Activated CD8-positive, alpha-beta memory T cell treated with anti-CD3 and anti-CD28 coated beads, Interleukin-2, amount 50 U/mL, for 4 hours (primary cell): ENCODE measurements around the gene BCAS3.
"Not testable (repeated sequence)": the region's sequence is repeated elsewhere in the genome, so short reads cannot be mapped to it uniquely, and the experiment has no call there.

Experiments
- DNase-seq: peaks from one replicate; pipeline ENCODE4 v3.0.0-alpha.2; 2020

The BCAS3 gene

GRCh38 chr17:60677308-60678117 is at the start of gene BCAS3:
BCAS3 (plus strand) TSS chr17:60677851.
- peak; percentile 93 for DNase-seq

DNA sequence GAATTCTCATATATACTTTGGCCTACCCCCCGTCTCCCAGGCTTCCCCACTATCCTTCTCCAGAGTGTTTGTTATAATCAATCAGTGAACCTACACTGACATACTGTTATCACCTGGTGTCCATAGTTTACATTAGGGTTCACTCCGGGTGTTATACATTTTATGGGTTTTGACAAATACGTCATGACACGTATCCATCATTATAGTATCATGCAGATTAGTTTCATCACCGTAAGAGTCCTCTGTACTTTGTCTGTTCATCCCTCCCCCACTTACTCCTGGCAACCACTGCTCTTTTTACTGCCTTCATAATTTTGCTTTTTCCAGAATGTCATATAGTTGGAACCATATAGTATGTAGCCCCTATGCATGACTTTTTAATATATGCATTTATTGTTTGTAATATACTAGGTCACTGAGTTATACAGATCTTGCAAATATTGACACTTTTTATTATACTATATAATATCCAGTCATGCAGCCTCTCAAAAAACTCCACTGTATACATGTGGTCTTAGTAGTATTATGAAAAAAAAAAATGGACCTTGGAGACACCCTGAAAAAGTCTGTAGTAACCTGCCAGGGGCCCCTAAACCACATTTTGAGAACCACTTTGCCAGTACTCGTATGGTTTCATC is 49.3 kb upstream of the BCAS3 start:
- no peak for DNase-seq

- DNase-seq, result no peak
Observed at GRCh38 chr17:60629120-60629519, 48.5 kb upstream of the BCAS3 start.

GRCh38 chr17:60630352-60630751 is 47.3 kb upstream of the BCAS3 start:
- DNase-seq, result no peak

- DNase-seq, result no peak
Observed at GRCh38 chr17:60631119-60631518, 46.5 kb upstream of the BCAS3 start.

- DNase-seq, result no peak
Observed at GRCh38 chr17:60637683-60638082, 40.0 kb upstream of the BCAS3 start.

GRCh38 chr17:60639019-60639330 is 38.7 kb upstream of the BCAS3 start:
- DNase-seq, result no peak

DNA sequence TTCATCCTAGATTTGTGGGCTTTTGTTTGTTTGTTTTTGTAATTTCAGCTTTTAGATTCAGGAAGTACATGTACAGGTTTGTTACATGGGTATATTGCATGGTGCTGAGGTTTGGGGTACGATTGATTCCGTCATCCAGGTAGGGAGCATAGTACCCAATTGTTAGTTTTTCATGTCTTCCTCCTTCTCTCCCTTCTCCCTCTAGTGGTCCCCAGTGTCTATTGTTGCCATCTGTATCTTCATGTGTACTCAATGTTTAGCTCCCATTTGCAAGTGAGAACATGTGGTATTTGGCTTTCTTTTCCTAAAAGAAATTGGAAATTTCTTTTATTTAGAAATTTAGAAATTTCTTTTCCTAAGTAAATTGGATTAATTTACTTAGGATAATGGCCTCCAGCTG is 37.1 kb upstream of the BCAS3 start:
- no peak for DNase-seq

DNA sequence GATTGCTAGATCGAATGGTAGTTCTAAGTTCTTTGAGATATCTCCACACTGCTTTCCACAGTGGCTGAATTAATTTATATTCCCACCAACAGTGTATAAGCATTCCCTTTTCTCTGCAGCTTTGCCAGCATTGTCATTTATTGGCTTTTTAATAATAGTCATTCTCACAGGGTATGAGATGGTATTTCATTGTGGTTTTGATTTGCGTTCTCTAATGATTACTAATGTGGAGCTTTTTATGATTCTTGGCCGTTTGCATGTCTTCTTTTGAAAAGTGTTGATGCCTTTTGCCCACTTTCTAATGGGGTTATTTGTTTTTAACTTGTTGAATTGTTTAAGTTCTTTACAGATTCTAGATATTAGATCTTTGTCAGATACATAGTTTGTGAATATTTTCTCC is 36.5 kb upstream of the BCAS3 start:
- DNase-seq, result no peak

- no peak for DNase-seq
Observed at GRCh38 chr17:60641810-60642220, 35.8 kb upstream of the BCAS3 start.

DNA sequence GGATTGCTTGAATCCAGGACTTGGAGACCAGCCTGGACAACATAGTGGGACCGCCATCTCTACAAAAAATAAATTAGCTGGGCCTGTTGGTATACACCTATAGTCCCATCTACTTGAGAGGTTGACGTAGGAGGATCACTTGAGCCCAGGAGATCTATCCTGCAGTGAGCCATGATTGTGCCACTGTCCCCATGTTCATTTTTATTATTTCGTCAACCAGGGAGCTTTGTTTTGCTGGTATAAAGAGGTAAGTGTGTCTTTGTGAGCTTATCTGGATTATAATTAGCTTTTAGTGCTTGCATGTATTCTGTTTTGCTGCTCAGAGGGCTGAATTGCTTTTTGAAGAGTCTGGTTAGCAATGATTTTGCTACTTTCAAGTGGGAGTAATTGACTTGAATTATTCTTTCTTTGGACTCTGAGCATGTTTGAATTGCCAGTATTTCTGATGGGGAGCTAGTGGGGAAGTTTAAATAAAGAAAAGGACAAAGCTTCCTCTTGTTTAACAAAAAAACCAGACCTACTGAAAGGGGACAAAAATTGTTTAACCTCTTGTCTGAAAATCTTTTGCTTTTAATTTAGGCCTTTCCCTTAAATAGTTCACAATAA is 31.6 kb upstream of the BCAS3 start:
- no peak for DNase-seq

DNA sequence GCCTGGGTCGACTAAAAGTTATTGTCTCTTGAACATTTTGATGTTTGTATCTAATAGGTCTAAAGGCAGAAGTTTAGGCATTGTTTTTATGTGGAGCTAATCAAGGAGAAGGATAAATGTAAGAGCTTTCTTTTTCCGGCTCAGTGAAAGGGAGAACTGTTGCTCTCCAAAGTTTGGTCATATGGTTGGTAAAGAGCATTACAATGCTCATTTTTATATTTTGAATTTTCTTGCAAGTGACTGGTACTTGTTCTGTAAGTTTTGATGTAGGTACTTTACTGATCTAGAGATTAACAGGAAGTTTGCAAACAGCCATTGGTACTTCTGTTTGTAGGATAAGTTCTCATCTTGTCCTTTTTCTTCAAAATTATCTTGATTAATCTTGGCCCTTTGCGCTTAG is 30.9 kb upstream of the BCAS3 start:
- no peak for DNase-seq

DNA sequence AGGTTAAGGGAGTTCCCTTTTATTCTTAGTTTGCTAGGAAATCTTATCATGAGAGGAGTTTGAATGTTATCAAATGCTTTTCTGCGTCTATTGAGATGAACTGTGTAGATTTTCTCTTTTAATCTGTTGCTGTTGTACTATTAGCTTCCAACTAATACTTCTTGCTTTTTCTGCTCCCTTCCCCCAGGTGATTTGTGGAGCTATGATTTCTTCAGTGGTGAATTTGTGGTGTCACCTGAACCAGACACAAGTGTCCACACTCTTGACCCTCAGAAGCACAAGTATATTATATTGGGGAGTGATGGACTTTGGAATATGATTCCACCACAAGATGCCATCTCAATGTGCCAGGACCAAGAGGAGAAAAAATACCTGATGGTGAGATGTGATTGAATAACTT is 29.9 kb upstream of the BCAS3 start:
- no peak for DNase-seq

DNA sequence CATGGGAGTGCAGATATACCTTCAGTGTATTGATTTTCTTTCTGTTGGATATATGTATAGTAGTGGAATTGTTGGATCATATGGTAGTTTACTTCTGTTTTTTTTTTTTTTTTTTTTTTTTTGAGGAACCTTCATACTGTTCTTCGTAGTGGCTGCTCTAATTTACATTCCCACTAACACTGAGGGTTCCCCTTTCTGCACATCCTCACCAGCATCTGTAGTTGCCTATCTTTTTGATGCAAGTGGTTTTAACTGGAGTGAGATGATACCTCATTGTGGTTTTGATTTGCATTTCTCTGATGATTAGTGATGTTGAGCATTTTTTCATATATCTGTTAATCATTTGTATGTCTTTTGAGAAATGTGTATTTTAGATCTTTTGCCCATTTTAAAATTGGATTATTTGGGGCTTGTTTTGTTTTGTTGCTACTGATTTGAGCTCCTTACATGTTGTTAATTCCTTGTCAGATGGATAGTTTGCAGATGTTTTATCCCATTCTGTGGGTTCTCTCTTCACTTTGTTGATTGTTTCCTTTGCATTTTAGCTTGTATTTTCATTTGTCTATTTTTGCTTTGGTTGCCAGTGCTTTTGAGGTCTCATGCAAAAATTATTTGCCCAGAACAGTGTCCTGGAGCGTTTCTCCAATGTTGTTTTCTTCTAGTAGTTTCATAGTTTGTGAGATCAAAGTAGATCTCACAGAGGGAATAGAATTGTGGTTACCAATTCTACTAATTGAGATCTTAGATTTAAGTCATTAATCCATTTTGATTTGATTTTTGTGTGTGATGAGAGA is 25.0 kb upstream of the BCAS3 start:
- no peak for DNase-seq

- DNase-seq, result no peak
Observed at GRCh38 chr17:60653569-60653968, 24.1 kb upstream of the BCAS3 start.

GRCh38 chr17:60656499-60656898 is 21.2 kb upstream of the BCAS3 start:
- no peak for DNase-seq

DNA sequence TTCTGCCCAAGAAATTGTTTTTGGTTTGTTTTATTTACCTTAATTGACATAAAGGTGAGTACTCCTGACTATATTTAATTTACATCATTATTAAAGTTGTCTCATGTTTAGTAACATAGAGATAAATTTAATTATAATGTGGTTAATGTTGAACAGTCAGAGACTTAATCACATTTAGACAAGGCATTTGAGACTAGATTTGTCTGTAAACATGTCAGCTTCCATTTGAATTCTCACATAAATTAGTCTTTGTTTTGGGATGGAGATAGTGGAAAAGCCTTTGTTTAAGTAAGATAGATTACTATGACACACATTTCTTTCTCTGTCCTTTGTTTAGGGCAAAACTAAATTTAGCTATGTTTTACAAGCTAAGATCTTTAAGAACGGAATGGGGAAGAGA is 18.5 kb upstream of the BCAS3 start:
- no peak for DNase-seq

DNA sequence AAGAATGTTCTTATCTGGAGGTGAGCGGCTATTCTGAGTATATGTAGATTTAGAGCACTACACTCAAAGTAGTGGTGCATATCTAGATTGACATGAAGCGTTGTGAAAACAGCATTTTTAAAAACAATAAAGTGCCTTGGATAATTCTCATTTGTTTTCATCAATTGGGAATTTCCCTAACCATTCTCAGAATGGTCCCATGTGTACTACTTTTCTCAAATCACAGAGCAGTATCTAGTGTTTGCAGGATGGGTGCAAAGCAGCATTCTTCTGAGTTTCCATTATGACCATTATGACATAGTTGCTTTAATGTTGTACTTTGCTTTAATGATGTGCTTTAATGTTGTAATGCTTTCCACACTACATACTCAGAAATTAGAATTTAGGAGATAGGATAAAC is 16.2 kb upstream of the BCAS3 start:
- DNase-seq, result no peak

DNA sequence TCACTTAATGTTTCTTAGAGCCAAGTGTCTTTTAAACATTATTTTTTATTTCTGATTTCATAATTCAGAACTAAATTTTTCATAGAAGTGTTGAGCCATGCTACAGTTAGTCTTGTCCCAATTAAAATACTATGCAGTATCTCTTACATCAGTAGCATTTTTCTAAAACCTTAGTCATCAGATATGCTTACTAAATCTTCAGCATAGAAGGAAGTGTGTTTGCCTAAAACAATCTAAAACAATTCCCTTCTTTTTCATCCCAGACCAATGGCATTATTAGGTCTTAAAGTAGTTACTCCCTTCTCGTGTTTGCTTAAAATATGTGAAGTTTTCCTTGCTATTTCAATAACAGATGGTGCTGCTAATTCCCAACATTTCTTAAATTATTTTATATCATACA is 13.6 kb upstream of the BCAS3 start:
- DNase-seq, result no peak

DNA sequence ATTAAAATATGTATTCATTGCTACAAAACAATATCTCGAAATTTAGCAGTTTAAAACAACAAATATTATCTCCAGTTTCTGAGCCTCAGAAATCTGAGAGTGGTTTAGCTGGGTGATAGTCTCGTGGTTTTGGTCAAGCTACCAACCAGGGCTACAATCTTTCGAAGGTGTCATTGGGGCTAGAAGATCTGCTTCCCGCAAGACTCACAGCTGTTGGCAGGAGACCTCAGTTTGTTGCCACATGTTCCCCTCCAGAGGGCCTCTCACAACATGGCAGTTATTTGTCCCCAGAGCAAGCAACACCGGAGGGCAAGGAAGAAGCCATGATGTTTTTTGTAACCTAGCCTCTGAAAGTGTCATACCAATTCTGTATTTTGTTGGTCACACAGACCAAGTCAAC is 12.0 kb upstream of the BCAS3 start:
- no peak for DNase-seq

GRCh38 chr17:60668741-60669140 is 8.9 kb upstream of the BCAS3 start:
- not testable (repeated sequence) for DNase-seq

- DNase-seq, result no peak
Observed at GRCh38 chr17:60671482-60671881, 6.2 kb upstream of the BCAS3 start.

- not testable (repeated sequence) for DNase-seq
Observed at GRCh38 chr17:60674637-60675036, 3.0 kb upstream of the BCAS3 start.

GRCh38 chr17:60675997-60676396 is 1.7 kb upstream of the BCAS3 start:
- DNase-seq, result no peak
